HepG2 (cell line): ENCODE results near the gene KCND3. TPM values are rescaled to one million over a fixed set of nuclear protein-coding genes. Genes with fewer than 3 reads are reported as not detected.

ENCODE experiments used
- ATAC-seq: fragments of 200-7000 bp; cut with Tn5 transposase; 3 replicates; pipeline ENCODE4 v1.9.1; 2020; ENCODE audit warnings: mild to moderate bottlenecking, moderate library complexity
- BruUV-seq: library from RNA; stranded (reverse); fragments of 400-500 nt; replicated peaks from 2 replicates; lab custom pipeline; 2021; lab: Mats Ljungman, UMichigan
- CTCF ChIA-PET: fragments of 300-600 bp; formaldehyde crosslinking; extraction: SDS; loops from one replicate; lab custom pipeline; 2021; ENCODE audit warnings: low total read pairs, inconsistent platforms, low intra/inter-chr PET ratio; lab: Yijun Ruan, JAX
- POLR2A ChIA-PET: fragments of 350-600 bp; sonication (Branson Sonifier 250); formaldehyde crosslinking; loops from one replicate; lab custom pipeline; 2020; ENCODE audit warnings: antibody characterized with exemption, inconsistent platforms; lab: Yijun Ruan, JAX
- DNase-seq: peaks from one replicate; pipeline ENCODE4 v3.0.0-alpha.2; 2015; ENCODE audit warnings: low spot score
- FAIRE-seq: peaks from 3 replicates; lab custom pipeline; 2011; peaks lifted over from hg19 to GRCh38; lab: Jason Lieb, UNC
- H2AFZ ChIP-seq: one replicate; pipeline ENCODE4 v1.6.1; 2011; ENCODE audit warnings: low read length, inconsistent platforms
- H3K27ac ChIP-seq: fragments of 300-600 bp; 3 replicates; pipeline ENCODE4 v1.8.0; 2011; ENCODE audit warnings: mixed run types, mild to moderate bottlenecking, mixed read lengths, low read length, inconsistent platforms; ENCODE audit not compliant: insufficient read depth; ENCODE audit errors: extremely low read length
- H3K27me3 ChIP-seq, 2 experiments: fragments of 200-600 bp in 1 of 2; 2 replicates in 1 of 2; 3 replicates in 1 of 2; pipeline versions ENCODE4 v1.6.0 to v1.8.0; 2011; ENCODE audit warnings: low read length in 2 of 2, mild to moderate bottlenecking in 2 of 2, moderate library complexity in 2 of 2, inconsistent platforms in 1 of 2; ENCODE audit not compliant: insufficient read depth in 2 of 2, control insufficient read depth in 1 of 2
- H3K36me3 ChIP-seq, 2 experiments: fragments of 200-600 bp in 1 of 2; replicated peaks in 1 of 2; 2 replicates in 1 of 2; 3 replicates in 1 of 2; pipeline versions ENCODE4 v1.5.1 to v1.8.0; 2011; ENCODE audit warnings: low read length in 2 of 2, inconsistent platforms in 1 of 2; ENCODE audit not compliant: insufficient read depth in 2 of 2, control insufficient read depth in 1 of 2
- H3K4me1 ChIP-seq: 2 replicates; pipeline ENCODE4 v1.5.1; 2012; ENCODE audit warnings: low read length, inconsistent platforms; ENCODE audit not compliant: insufficient read depth
- H3K4me2 ChIP-seq: 2 replicates; pipeline ENCODE4 v1.6.0; 2011; ENCODE audit warnings: low read depth, low read length, inconsistent platforms
- H3K4me3 ChIP-seq, 3 experiments: fragments of 200-600 bp in 1 of 3; sonication (generic), shearing (Covaris generic) in 1 of 3; replicated peaks in 1 of 3; 2 replicates each; pipeline ENCODE4 v1.5.1; 2011 to 2016; ENCODE audit warnings: low read length in 3 of 3, inconsistent platforms in 2 of 3, low read depth in 2 of 3, mild to moderate bottlenecking in 2 of 3, control low read depth in 1 of 3, mixed read lengths in 1 of 3; ENCODE audit not compliant: insufficient read depth in 1 of 3
- H3K79me2 ChIP-seq: one replicate; pipeline ENCODE4 v1.6.1; 2011; ENCODE audit warnings: low read length, inconsistent platforms; ENCODE audit not compliant: insufficient read depth
- H3K9ac ChIP-seq: 2 replicates; pipeline ENCODE4 v1.6.0; 2011; ENCODE audit warnings: mild to moderate bottlenecking, low read depth, low read length, inconsistent platforms; ENCODE audit not compliant: insufficient read depth
- H3K9me3 ChIP-seq: 2 replicates; pipeline ENCODE4 v1.5.1; 2012; ENCODE audit warnings: mild to moderate bottlenecking, low read length
- H4K20me1 ChIP-seq: 2 replicates; pipeline ENCODE4 v1.6.0; 2011; ENCODE audit warnings: inconsistent platforms, mild to moderate bottlenecking, low read length, moderate library complexity; ENCODE audit not compliant: insufficient read depth
- NCOA5 ChIP-seq: sonication (generic); formaldehyde crosslinking; IDR thresholded peaks from 2 replicates; pipeline ENCODE4 v1.4.0; 2020; ENCODE audit warnings: missing genetic modification reagents
- NONO ChIP-seq, 2 experiments: fragments of 450-650 bp in 1 of 2; sonication (generic) in 1 of 2; formaldehyde crosslinking in 1 of 2; IDR thresholded peaks in 1 of 2; conservative IDR thresholded peaks in 1 of 2; 2 replicates each; pipeline versions ENCODE4 v1.6.1 to v1.8.0; 2017 to 2022; ENCODE audit warnings: mild to moderate bottlenecking in 1 of 2, missing genetic modification reagents in 1 of 2, moderate library complexity in 1 of 2
- TCF7 ChIP-seq: sonication (generic); IDR thresholded peaks from 2 replicates; pipeline ENCODE4 v1.6.1; 2016; ENCODE audit warnings: antibody characterized with exemption, low read depth
- ZNF235 ChIP-seq: sonication (generic); formaldehyde crosslinking; IDR thresholded peaks from 2 replicates; pipeline ENCODE4 v1.8.1; 2023; ENCODE audit warnings: mild to moderate bottlenecking, missing genetic modification reagents, borderline replicate concordance
- ZNF431 ChIP-seq: sonication (generic); formaldehyde crosslinking; IDR thresholded peaks from 2 replicates; pipeline ENCODE4 v1.9.0; 2022; ENCODE audit warnings: missing genetic modification reagents, low read depth, mild to moderate bottlenecking, borderline replicate concordance
- WGBS: methylation state at CpG from one replicate; pipeline ENCODE4 v1.1.6; 2017; ENCODE audit warnings: low lambda C conversion rate; 5-methylcytosine and 5-hydroxymethylcytosine counted together
- in situ Hi-C: cut with HindIII; loops from 2 replicates; pipeline ENCODE4 v1.10.0; 2017; ENCODE audit warnings: low pct_unique_long_range_greater_than_20kb; ENCODE audit not compliant: extremely low pct_ligation_motif_present
- intact Hi-C: fragments of 100-400 bp; cut with micrococcal nuclease; formaldehyde crosslinking; loops from one replicate; pipeline ENCODE4 v1.10.0; 2022; ENCODE audit not compliant: unreplicated experiment
- polyA plus RNA-seq, 8 experiments: library from polyadenylated mRNA; depleted of rRNA in 3 of 8; stranded (reverse) in 7 of 8; unstranded in 1 of 8; fragments of >200 nt; fragmentation: Illumina TruSeq in 4 of 8; extraction: Trizol in 4 of 8; gene quantifications; 2 replicates each; pipeline versions ENCODE4 v1.2.1 to v1.2.3, GENCODE V29; 2011 to 2016; ENCODE audit warnings: low read depth in 4 of 8, missing spikeins in 1 of 8, mixed read lengths in 1 of 8; ENCODE audit not compliant: insufficient read depth in 1 of 8
- total RNA-seq, 5 experiments: library from RNA; depleted of rRNA; stranded (reverse); fragments of >200 nt; fragmentation: Illumina TruSeq; extraction: Trizol; gene quantifications; 2 replicates each; pipeline ENCODE4 v1.2.3, GENCODE V29; 2016; ENCODE audit warnings: low read depth in 1 of 5
- TF ChIP-seq, protein P1 (sequence below): IDR thresholded peaks from 2 replicates; pipeline ENCODE4 v1.6.1; 2016; ENCODE audit warnings: low read depth, borderline replicate concordance
- TF ChIP-seq, protein P2 (sequence below): sonication (generic); formaldehyde crosslinking; IDR thresholded peaks from 2 replicates; pipeline ENCODE4 v1.4.0; 2020; ENCODE audit warnings: missing genetic modification reagents
- TF ChIP-seq, protein P3 (sequence below): sonication (generic); formaldehyde crosslinking; IDR thresholded peaks from 2 replicates; pipeline ENCODE4 v1.8.0; 2022; ENCODE audit warnings: missing genetic modification reagents, mild to moderate bottlenecking, borderline replicate concordance

KCND3 gene
- total and polyA plus RNA-seq, 2 of the 13 experiments (the other 11 are each of a cell fraction or from before 2014, with no cell fraction given): 0.04 TPM; not detected in 1

DNA sequence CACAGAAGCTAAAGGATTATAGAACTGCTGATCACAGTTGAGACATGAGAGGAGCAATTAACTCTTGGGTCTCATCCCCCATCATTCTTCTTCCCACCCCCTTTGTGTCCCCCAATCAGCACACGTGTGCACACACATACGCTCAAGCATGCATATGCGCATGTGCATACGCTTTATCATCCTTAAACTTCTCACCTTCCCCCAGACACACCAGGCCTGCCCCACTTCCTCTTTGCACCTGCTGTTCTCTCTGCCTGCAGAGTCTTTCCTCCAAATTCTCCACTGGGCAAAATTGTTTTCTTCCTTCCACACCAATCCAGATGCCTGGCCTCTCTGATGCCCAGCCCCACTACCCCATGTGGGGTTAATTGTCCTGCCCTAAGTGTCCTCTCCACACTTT, 13.0 kb upstream of the KCND3 start:
- no peak overlapping the region for H3K27ac ChIP-seq
- no peaks in the 10 kb centered on the region for H3K4me1 ChIP-seq
- DNase-seq (no peak), FAIRE-seq (no peak), ATAC-seq (no peak)
- no peak overlapping the region for H2AFZ ChIP-seq
- no peak overlapping the region for H3K9ac ChIP-seq
- no TSS peak for BruUV-seq
- no peaks in the 10 kb centered on the region for H3K79me2 ChIP-seq
- H3K36me3 ChIP-seq: no peaks in the 10 kb centered on the region
- no peaks in the 10 kb centered on the region for H4K20me1 ChIP-seq
- no peak overlapping the region for H3K4me2 ChIP-seq
- POLR2A ChIA-PET: no interaction called here
- CTCF ChIA-PET: no interaction called here
- in situ Hi-C loops: no loop called here
- no peak overlapping the region for H3K4me3 ChIP-seq
- 10% methylated on average over 4 of the region's 4 CpGs for WGBS
- intact Hi-C loops: loop anchor here (10.0 kb wide), 1 partner anchor 58 kb away; no protein-coding TSS in a partner anchor
- no peaks in the 10 kb centered on the region for H3K27me3 ChIP-seq
- H3K9me3 ChIP-seq: no peaks in the 10 kb centered on the region
- TF ChIP-seq, protein P1, sequence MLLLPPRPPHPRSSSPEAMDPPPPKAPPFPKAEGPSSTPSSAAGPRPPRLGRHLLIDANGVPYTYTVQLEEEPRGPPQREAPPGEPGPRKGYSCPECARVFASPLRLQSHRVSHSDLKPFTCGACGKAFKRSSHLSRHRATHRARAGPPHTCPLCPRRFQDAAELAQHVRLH (CRISPR knock-in tag): no peak
- TF ChIP-seq, protein P2, sequence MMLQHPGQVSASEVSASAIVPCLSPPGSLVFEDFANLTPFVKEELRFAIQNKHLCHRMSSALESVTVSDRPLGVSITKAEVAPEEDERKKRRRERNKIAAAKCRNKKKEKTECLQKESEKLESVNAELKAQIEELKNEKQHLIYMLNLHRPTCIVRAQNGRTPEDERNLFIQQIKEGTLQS (CRISPR knock-in tag): no peak
- no peak for TF ChIP-seq ZNF235
- no peak for TF ChIP-seq NONO (IDR thresholded peaks at IDR 0.05)
- TF ChIP-seq NONO (CRISPR knock-in tag; conservative IDR thresholded peaks at IDR 0.05): no peak
- TF ChIP-seq TCF7: no peak
- TF ChIP-seq, protein P3, sequence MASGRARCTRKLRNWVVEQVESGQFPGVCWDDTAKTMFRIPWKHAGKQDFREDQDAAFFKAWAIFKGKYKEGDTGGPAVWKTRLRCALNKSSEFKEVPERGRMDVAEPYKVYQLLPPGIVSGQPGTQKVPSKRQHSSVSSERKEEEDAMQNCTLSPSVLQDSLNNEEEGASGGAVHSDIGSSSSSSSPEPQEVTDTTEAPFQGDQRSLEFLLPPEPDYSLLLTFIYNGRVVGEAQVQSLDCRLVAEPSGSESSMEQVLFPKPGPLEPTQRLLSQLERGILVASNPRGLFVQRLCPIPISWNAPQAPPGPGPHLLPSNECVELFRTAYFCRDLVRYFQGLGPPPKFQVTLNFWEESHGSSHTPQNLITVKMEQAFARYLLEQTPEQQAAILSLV: no peak
- TF ChIP-seq ZNF431 (CRISPR knock-in tag): no peak
- no peak for TF ChIP-seq NCOA5 (CRISPR knock-in tag)
